ENCODE results near the gene CNNM2.

The CNNM2 gene

DNA sequence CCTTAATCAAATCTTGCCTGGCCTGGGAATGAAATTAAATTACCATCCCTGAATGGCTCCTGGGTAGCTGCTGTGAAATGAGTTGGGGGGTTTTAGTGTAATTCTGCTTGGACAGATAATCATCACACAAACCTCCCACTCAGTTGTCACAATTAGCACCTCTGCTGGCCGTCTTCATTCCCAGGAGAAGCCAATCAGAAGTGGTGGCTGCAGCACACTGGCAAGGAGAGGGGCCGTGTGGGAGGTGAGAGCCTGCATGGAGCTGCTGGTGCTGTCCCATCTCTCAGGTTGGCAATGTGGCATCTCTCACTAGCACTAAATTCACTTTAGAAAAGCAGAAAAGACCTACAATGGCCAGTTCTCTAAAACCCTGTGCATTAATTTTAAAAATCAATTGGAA, 182.5 kb downstream of the CNNM2 start:
- H3K4me3 ChIP-seq (ENCODE audit: low read length), result no peak overlapping the region
- DNase-seq (ENCODE audit: low read depth), result no peak
- TF ChIP-seq, protein P1, sequence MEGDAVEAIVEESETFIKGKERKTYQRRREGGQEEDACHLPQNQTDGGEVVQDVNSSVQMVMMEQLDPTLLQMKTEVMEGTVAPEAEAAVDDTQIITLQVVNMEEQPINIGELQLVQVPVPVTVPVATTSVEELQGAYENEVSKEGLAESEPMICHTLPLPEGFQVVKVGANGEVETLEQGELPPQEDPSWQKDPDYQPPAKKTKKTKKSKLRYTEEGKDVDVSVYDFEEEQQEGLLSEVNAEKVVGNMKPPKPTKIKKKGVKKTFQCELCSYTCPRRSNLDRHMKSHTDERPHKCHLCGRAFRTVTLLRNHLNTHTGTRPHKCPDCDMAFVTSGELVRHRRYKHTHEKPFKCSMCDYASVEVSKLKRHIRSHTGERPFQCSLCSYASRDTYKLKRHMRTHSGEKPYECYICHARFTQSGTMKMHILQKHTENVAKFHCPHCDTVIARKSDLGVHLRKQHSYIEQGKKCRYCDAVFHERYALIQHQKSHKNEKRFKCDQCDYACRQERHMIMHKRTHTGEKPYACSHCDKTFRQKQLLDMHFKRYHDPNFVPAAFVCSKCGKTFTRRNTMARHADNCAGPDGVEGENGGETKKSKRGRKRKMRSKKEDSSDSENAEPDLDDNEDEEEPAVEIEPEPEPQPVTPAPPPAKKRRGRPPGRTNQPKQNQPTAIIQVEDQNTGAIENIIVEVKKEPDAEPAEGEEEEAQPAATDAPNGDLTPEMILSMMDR (conservative IDR thresholded peaks at IDR 0.05; ENCODE audit: low read depth, low read length), result no peak

DNA sequence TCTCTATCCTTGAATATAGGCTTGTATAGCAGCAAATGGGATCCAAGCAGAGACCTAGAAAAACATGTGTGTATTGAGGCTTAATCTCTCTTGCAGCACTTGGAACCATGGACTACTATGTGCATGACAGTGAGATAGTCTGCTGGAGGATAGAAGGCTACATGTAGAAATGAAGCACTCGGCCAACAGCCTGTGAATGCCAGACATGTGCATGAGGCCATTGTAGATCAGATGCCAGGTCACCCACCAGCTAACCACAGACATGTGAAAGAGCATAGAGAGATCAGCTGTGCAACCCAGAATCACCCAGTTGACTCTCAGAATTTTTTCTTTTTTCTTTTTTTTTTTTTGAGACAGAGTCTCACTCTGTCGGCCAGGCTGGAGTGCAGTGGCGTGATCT, 184.1 kb downstream of the CNNM2 start:
- H3K4me3 ChIP-seq (ENCODE audit: low read length), result no peak overlapping the region
- TF ChIP-seq, protein P1 (conservative IDR thresholded peaks at IDR 0.05; ENCODE audit: low read depth, low read length), result no peak
- DNase-seq (ENCODE audit: low read depth), result no peak

- DNase-seq (ENCODE audit: low read depth), result no peak
- TF ChIP-seq, protein P1 (conservative IDR thresholded peaks at IDR 0.05; ENCODE audit: low read depth, low read length), result no peak
- no peak overlapping the region for H3K4me3 ChIP-seq (ENCODE audit: low read length)
Measured at GRCh38 chr10:103103989-103104388, 185.9 kb downstream of the CNNM2 start.

GRCh38 chr10:103104721-103105120, 186.6 kb downstream of the CNNM2 start:
- DNase-seq (ENCODE audit: low read depth), result no peak
- no peak overlapping the region for H3K4me3 ChIP-seq (ENCODE audit: low read length)
- TF ChIP-seq, protein P1 (conservative IDR thresholded peaks at IDR 0.05; ENCODE audit: low read depth, low read length), result no peak

DNA sequence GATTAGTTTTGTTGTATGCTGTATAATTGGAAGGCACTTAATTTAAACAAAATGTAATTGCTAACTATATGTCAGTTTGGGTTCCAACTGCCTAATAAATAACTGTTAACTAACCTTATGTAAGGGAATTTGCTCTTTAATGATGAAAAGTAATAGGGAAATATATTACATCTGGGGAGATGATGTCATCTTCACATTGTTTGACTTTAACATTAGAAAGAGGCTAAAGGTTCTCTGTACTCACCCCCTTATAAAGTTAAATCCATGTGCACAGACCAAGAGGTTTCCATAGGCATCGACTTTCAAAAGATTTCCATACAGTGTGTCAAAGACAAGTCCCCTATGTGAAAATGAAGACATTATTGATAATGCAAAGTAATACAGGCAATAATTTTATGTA, 187.4 kb downstream of the CNNM2 start:
- H3K4me3 ChIP-seq (ENCODE audit: low read length), result no peak overlapping the region
- no peak for DNase-seq (ENCODE audit: low read depth)
- TF ChIP-seq, protein P1 (conservative IDR thresholded peaks at IDR 0.05; ENCODE audit: low read depth, low read length), result no peak

DNA sequence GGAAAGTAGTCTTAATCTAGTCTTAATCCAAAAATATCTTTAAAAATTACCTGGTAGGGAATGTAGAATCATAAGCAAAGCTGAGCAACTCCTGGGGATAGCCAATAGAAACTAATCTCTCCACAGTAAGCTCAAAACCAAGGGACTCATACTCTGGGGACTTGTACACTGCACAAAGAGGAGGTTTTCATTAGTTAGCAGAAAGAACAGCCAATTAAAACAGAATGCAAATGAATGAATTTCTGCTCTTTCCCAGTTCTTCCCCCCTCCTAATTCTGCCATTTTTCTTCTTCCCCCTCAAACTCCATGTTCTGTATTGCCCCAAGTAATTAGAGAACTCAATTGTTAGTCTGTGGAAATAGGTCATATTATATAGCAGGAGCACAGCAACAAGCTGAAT, 188.4 kb downstream of the CNNM2 start:
- no peak for DNase-seq (ENCODE audit: low read depth)
- no peak overlapping the region for H3K4me3 ChIP-seq (ENCODE audit: low read length)
- TF ChIP-seq, protein P1 (conservative IDR thresholded peaks at IDR 0.05; ENCODE audit: low read depth, low read length), result no peak

GRCh38 chr10:103109821-103110220, 191.7 kb downstream of the CNNM2 start:
- no peak for DNase-seq (ENCODE audit: low read depth)
- H3K4me3 ChIP-seq (ENCODE audit: low read length), result no peak overlapping the region
- TF ChIP-seq, protein P1 (conservative IDR thresholded peaks at IDR 0.05; ENCODE audit: low read depth, low read length), result no peak
